Activated CD8-positive, alpha-beta memory T cell treated with anti-CD3 and anti-CD28 coated beads, Interleukin-2, amount 50 U/mL, for 24 hours (primary cell): ENCODE data around the gene RMDN2.

Experiments used
- DNase-seq: peaks from one replicate; pipeline ENCODE4 v3.0.0-alpha.2; 2020; ENCODE audit errors: extremely low read depth

The RMDN2 gene, protein sequence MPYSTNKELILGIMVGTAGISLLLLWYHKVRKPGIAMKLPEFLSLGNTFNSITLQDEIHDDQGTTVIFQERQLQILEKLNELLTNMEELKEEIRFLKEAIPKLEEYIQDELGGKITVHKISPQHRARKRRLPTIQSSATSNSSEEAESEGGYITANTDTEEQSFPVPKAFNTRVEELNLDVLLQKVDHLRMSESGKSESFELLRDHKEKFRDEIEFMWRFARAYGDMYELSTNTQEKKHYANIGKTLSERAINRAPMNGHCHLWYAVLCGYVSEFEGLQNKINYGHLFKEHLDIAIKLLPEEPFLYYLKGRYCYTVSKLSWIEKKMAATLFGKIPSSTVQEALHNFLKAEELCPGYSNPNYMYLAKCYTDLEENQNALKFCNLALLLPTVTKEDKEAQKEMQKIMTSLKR

DNA sequence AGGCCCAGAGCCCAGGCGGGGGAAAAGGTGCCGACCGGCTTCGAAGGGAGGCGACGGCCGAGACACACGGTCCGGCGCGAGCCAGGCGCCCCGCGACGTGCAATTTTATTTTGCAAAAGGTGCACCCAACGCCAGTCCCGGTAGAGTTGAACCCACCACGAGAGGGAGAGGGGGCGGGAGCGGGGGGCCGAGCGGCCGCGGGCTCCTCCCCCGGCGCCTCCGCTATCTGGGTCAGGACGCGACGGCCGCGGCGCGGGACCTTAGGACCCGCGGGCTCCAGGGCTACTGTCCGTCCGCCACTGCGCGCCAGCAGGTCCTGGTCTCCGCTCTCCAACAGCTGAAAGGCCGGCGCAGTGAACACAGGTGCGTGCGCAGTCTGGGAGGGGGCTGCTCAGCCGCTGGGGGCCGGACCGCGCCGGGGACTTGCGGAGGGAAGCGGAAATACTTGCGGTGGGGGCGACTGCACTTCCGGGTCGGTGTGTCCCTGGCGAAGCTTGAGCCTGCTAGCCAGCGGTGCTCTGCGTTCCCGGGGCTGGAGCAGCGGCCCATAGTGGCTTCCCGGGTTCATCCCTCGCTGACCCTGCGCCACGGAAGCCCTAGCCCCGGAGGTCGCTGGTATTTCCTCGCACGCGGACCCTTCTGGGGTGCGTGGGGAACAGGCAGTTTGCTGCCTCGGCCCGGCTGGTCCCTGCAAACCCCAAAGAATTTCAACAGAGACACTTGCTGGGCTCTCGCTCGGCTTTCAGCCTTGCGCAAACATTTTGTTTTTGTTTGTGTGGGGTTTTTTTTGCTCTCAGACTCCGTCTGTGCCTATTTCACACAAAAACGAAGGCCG lies at the start of gene RMDN2:
TSS of gene RMDN2 (plus strand) at position 225 of the 835 bp plus-strand sequence. CDS start 3,991 bp downstream, outside the sequence.
- DNase-seq = peak; percentile 56

DNA sequence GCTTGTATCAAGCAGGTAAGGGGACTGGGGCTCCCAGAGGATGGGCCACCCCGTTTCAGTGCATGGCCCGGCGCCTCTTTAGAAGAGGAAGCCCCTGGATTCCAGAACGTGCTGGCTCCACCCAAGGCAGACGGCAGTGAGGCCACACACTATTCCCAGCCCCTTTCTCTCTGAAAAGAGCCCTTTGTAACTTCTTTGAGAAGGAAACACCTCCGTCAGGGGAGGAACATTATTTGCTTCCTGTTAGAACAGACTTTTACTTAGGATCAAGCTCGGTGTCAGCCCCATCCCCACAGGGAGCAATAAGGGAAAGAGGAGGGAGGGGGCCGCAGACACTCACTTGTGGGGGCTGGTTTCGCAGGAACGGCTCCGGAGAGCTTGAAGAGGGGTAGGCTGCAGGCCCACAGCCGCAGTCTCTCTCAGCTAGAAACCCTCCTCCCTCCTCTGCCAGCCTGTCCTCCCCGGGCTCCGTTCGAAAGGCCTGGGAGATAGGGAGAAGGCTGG lies 49.6 kb upstream of the RMDN2 start:
- no peak for DNase-seq

DNA sequence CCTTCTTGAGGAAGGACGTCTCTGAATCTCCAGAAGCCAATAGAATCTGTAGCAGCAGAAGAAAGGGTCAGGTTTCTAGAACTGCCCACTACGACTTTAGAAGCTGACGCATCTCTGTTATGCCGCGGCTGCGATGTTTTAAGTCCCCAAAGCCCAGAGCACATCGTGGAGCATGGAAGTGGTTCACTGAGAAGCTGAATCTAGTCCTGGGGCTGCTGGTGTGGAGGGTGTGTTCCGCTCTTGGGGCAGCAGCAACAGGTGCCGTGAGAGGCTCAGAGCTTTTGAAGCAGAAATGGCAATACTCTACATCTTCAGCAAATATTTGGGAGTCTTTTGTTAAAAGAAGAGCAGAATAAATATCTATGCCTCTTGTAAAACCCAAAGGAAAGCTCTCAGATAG lies 48.9 kb upstream of the RMDN2 start:
- no peak for DNase-seq

GRCh38 chr2:37877457-37878315 lies 47.4 kb upstream of the RMDN2 start:
- DNase-seq = no peak

DNA sequence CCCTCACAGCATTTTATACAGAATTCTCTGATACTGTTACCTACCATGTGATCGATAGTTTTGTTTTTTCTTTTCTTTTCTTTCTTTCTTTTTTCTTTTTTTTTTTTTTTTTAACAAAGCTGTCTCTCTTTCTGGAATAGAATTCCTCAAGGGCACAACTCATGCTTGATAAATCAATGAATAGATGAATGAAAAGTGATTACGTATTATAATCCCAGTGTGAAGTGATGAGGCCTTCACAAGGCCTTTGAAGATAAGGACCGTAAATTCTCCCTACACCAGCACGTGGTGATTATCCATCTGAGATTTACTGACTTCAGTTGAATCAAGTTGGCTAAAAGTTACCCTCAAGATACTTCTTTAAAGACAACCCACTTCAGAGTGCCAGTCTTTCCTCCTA lies 46.6 kb upstream of the RMDN2 start:
- no peak for DNase-seq

GRCh38 chr2:37880551-37880950 lies 44.5 kb upstream of the RMDN2 start:
- DNase-seq = no peak

DNA sequence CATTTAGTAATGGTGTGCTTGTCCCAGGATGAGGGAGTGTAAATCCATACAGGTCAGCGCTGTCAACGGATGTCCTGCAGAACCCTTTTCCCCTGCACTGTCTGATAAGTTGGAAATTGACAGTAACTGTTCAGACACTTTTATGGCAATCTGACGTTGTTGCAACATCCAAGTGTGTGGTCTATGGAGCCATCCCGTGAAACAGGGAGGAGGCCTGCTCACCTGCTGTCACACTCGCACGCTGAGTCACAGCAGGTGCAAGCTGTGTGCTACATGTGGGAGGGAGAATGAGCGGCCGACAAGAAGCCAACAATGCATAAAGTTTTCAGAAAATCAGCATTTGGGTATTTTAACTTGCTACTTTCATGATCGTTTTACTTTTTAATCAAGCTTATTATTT lies 43.7 kb upstream of the RMDN2 start:
- DNase-seq = no peak

- no peak for DNase-seq
Observed at GRCh38 chr2:37882036-37882435, 43.1 kb upstream of the RMDN2 start.

DNA sequence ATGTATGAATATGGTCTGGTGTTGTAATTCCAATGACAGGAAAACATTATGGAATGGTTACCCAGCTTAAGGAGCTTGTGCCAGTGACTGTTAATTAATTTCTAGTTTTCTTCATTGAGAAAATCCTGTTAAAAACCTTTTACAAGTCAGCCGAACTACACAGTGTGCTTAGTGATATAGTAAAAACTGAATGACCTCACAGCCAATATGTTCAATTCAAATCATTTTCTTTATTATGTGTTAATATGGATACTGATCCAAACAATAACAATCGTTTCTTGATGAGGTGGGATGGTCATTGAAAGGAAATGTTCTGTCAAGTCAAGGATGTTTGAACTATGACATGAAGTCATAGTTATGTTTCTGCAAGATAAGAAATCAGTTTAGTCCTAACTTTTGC lies 41.6 kb upstream of the RMDN2 start:
- DNase-seq = no peak

- no peak for DNase-seq
Observed at GRCh38 chr2:37885329-37885993, 39.6 kb upstream of the RMDN2 start.

- DNase-seq = no peak
Observed at GRCh38 chr2:37886745-37887144, 38.3 kb upstream of the RMDN2 start.

DNA sequence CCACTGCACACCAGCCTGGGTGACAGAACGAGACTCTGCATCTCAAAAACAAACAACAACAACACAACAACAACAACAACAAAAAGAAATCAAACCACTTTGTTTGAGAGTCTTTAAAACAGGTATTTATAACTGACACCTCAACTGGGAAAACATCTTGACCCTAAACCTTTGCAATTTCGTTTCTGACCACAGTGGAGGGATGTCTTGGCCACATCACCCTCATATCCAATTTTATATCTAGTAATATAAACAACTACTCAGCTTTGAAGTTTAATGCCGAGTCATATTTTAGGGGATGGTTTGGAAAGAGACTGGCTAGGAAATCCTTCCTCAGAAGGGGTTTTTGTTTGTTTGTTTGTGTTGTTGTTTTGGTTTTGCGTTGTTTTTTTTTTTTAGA lies 37.8 kb upstream of the RMDN2 start:
- DNase-seq = no peak

- no peak for DNase-seq
Observed at GRCh38 chr2:37890893-37891495, 34.1 kb upstream of the RMDN2 start.

- no peak for DNase-seq
Observed at GRCh38 chr2:37891846-37892435, 33.1 kb upstream of the RMDN2 start.

- no peak for DNase-seq
Observed at GRCh38 chr2:37892436-37893114, 32.5 kb upstream of the RMDN2 start.

GRCh38 chr2:37893327-37893726 lies 31.8 kb upstream of the RMDN2 start:
- no peak for DNase-seq

- DNase-seq = no peak
Observed at GRCh38 chr2:37894047-37894446, 31.0 kb upstream of the RMDN2 start.

DNA sequence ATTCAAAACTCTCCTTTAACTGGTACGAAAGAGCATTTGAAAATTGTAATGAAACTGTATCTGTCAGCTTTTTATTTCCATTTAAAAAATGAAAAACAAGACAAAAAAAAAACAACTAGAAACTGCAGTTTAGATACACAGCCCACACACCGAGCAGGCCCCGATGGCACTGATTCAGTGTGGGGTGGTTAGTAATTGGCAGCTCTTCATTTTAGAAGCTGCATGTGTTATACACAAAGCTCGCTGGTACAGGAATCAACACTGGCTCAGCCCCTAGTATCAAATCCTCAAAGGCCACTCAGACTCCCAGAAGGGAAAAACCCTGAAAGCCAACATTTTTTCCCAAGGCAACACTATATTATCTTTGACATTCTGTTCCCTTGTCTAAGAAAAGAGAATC lies 30.5 kb upstream of the RMDN2 start:
- no peak for DNase-seq

GRCh38 chr2:37895140-37895539 lies 29.9 kb upstream of the RMDN2 start:
- no peak for DNase-seq

DNA sequence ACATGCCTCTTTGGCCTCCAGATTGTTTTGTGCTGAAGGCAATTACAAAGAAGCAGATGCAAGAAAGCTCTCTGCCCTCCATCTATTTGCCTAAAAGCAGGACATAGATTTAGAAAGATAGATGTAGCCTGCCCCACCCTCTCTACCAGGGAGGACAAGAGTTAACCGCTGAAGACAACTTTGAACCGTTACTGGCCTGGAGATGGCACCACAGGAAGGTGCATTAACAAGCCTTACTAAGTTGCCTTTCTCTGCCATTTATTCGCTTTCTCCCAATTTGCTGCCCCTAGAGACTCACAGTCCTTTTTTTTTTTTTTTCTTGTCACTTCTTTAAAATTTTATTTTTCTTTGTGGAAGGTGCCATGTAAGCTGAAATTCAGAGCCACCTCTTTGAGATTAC lies 28.8 kb upstream of the RMDN2 start:
- DNase-seq = no peak
